NCI-H2227 (cell line): ENCODE data around the gene EPOP.
"Not testable (repeated sequence)": the region's sequence is repeated elsewhere in the genome, so short reads cannot be mapped to it uniquely, and the experiment has no call there.

Source experiments
- DNase-seq: peaks from one replicate; lab custom pipeline; 2025; ENCODE audit not compliant: unreplicated experiment; lab: John Stamatoyannopoulos, UW

EPOP gene

DNA sequence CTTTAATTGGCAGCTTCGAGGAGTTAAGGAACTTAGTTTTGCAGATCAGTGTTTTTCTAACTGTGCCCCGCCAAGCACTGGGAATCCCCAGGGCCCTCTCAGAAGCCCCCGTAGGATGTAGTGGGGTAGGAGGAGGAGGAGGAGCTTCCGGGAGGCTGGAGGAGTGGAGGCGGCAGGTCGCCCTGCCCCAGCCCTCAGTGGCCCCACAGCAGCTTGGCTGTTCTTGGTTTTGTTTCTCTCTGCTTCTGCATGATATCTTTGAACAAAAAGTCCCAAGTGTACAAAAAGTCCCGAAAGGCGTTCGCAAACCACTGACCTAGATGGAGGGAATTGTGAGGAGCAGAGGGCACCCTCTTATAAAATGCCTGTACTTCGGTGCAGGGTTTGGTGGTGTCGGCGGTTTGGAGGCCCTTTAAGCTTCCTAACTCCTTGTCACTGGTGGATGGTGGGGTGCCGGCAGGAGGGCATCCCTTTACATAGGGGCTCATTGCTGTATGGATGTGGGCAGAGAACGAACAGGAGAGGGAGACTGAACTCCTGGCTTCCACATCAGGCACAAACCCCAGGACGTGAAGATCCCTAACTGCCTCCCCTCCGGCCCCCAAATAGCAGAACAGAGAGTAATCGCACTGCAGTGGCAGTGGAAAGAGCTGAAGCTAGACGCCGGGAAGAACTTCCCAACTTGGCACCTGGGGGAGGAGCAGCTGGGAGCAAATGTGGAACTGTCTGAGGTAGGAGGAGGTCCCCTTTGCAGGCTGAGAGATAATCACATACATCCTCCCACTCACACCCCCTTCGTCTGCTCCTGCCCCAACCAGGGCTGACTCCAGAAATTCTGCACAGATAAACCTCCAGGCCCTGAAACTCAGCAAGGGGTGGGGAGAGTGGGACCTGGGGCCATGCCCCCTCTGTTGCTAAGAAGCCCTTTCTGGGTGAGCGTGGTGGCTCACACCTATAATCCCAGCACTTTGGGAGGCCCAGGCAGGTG lies 20.1 kb downstream of the EPOP start:
- DNase-seq: no peak

DNA sequence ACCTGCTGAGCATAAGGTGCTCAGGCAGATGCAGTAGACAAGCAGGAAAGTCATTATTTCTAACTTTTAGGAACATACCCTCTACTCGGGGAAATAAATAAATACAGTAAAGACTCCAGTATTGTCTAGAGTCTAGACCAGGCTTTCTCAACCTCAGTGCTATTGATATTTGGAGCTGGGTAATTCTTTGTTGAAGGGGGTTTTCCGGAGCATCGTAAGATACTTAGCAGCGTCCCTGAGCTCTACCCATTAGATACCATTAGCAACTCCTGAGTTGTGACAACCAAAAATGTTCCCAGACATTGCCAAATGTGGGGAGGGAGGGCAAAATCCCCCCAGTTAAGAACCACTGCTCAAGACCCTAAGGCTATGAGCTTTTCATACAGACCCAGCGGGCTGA lies 21.1 kb downstream of the EPOP start:
- no peak for DNase-seq

DNA sequence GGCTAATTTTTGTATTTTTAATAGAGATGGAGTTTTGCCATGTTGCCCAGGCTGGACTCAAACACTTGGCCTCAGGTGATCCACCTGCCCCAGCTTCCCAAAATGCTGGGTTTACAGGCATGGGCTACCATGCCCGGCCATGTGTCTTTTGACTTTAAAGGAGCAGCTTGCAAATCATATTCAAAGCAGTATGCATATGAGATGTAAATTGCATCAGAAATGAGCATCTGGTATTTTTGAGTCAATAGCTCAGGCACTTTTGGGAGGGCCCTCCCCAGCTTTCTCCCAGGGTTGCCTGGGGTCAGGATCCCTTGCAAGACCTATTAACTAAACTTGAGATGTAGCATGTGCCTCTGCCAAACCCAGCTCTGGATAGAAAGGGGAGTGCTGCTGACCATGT lies 21.5 kb downstream of the EPOP start:
- DNase-seq: no peak

DNA sequence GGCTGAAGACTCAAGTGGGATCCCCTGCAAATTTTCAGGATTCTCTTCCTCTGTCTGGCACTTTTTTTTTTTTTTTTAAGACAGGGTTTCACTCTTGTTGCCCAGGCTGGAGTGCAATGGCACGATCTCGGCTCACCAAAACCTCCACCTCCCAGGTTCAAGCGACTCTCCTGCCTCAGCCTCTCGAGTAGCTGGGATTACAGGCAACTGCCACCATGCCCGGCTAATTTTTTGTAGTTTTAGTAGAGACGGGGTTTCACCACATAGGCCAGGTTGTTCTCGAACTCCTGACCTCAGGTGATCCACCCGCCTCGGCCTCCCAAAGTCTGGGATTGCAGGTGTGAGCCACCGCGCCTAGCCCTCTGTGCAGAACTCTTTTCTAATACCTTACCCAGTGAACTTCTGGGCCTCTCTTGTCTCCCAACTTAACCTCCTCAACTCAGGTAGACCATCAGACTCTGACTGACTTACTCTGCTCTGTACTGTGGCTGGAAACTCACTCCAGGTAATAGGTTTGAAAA lies 24.0 kb downstream of the EPOP start:
- not testable (repeated sequence) for DNase-seq

DNA sequence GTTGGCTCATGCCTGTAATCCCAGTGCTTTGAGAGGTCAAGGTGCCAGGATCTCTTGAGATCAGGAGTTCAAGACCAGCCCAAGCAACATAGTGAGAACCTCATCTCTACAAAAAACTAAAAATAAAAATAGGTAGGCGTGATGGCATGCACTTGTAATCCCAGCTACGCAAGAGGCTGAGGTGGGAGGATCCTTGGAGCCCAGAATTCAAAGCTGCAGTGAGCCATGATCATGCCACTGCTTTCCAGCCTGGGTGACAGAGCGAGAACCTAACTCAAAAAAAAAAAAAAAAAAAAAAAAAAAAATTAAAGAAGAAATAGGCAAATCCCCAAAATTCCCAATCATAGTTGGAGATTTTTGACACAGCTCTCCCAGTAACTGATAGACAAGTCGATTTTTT lies 36.8 kb downstream of the EPOP start:
- no peak for DNase-seq

DNA sequence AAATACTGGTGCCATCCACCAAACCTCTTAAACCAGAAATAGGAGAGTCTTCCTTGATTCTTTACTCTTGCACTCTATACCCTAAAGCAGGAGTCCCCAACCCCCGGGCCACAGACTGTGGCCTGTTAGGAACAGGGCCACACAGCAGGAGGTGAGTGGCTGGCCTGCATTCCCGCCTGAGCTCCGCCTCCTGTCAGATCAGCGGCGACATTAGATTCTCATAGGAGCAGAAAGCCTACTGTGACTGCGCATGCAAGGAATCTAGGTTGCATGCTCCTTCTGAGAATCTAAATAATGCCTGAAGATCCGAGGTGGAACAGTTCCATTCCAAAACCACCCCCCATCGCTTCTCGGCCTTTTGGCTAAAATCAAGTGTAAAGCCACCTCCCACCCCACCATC lies 38.7 kb downstream of the EPOP start:
- DNase-seq: no peak

DNA sequence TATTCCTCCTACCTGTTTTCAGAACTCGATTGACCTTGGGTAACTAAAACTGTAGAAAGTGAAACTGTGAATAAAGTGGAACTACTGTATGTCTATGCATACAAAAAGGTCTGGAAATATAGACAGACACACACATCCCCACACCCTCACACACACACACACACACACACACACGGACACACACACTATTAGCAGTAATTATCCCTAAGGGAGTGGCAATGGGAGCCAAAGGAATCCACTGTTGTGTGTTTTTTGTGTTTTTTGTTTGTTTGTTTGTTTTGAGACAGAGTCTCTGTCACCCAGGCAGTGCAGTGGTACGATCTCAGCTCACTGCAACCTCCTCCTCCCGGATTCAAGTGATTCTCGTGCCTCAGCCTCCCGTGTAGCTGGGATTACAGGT lies 42.4 kb downstream of the EPOP start:
- DNase-seq: no peak

DNA sequence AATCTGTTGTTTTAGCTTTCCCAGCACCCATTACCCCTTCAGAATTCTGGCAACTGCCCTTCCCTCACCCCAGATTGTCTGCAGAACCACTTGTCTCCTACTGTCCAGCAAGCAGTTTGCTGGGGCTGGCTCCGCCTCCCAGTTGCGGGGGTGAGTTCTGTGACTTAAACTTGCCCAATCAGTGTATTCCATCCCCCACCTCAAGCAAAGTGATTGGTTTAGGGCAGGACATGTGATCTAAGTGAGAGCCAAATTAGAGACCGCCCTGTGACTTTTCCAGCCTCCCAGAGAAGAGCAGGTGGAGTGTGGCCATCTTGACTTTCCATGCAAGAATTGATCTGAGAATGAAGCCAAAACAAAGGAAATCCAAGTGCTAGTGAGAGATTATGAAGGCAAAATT lies 46.3 kb downstream of the EPOP start:
- DNase-seq: peak; percentile 27

DNA sequence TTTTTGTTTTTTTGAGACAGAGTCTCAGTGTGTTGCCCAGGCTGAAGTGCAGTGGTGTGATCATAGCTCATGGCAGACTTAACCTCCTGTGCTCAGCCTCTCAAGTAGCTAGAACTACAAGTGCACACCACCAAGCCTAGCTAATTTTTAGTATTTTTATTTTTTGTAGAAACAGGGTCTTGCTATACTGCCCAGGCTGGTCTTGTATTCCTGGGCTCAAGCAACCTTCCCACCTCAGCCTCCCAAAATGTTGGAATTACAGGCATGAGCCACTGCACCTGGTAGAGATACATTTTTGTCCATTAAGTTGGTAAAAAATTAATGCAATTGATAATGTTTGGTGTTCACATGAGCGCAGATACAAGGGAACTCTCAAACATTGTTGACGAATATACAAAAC lies 46.8 kb downstream of the EPOP start:
- no peak for DNase-seq

DNA sequence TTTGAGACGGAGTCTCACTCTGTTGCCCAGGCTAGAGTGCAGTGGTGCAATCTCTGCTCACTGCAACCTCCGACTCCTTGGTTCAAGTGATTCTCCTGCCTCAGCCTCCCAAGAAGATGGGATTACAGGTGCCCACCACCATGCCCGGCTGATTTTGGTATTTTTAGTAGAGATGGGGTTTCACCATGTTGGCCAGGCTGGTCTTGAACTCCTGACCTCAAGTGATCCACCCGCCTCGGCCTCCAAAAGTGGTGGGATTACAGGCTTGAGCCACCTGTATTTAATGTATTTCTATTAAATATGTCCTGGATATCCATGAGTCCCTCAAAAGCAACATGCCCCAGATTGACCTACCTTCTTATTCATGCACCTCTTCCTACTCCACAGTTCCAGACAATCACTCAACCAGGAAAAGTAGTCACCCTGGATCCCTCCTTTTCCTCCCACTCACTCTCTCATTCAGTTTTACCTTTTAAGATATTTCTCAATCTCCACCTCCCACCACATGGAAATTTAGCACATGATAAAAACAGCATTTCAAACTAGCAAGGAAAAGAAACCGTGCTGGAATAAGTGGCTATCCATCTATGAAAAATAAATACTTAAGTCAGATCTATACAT lies 48.0 kb downstream of the EPOP start:
- not testable (repeated sequence) for DNase-seq

DNA sequence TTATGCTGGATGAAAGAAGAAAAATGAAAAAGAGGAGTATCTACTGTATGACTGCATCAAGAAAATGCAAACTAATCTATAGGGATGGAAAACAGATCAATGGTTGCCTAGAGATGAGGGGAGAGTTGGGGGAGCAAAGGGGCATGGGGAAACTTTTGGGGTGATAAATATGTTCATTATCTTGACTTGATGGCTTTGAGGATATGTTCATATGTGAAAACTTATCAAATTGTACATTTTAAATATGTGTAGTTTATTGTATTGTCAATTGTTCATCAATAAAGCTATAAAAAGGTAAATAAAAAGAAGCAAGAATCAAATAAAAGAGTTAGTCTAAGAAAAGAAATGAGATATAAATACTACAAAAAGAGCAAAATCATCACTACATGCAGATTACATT lies 49.3 kb downstream of the EPOP start:
- no peak for DNase-seq

DNA sequence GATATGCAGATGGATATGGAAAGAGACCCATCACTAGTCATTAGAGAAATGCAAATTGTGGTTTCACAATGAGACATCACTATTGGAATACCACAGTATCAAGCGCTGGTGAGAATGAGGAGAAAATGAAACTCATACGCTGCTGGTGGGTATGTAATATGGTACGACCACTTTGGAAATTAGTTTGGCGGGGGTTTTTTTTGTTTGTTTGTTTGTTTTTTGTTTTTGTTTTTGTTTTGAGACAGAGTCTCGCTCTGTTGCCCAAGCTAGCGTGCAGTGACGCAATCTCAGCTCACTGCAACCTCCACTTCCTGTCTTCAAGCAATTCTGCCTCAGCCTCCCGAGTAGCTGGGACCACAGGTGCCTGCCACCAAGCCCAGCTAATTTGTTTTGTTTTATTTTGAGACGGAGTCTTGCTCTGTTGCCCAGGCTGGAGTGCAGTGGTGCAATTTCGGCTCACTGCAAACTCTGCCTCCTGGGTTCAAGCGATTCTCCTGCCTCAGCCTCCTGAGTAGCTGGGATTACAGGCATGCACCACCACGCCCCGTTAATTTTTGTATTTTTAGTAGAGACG lies 49.9 kb downstream of the EPOP start:
- DNase-seq: not testable (repeated sequence)
